Fibroblast of pulmonary artery (primary cell): Measurements from ENCODE around the gene SMC6.

Source experiments
- DNase-seq: peaks from one replicate; pipeline ENCODE4 v3.0.0-alpha.2; 2010; ENCODE audit warnings: low read depth
- H3K4me3 ChIP-seq: replicated peaks from 2 replicates; pipeline ENCODE4 v1.5.1; 2011; ENCODE audit warnings: low read depth, mild to moderate bottlenecking, control low read depth, low read length, moderate library complexity
- TF ChIP-seq, protein P1 (sequence below): IDR thresholded peaks from 2 replicates; pipeline ENCODE4 v1.5.1; 2011; ENCODE audit warnings: mild to moderate bottlenecking, control low read depth, low read length, inconsistent platforms; ENCODE audit errors: missing control alignments

Gene SMC6

GRCh38 chr2:17753803-17754663 is at the start of gene SMC6, which contains the start of gene GEN1:
SMC6 (minus strand) TSS chr2:17753810; CDS start chr2:17745946, 7,864 bp downstream.
GEN1 (plus strand) TSS chr2:17754138; CDS start chr2:17759944, 5,806 bp downstream.
- H3K4me3 ChIP-seq = peak within 1 kb of the TSS; percentile 84
- TF ChIP-seq, protein P1, sequence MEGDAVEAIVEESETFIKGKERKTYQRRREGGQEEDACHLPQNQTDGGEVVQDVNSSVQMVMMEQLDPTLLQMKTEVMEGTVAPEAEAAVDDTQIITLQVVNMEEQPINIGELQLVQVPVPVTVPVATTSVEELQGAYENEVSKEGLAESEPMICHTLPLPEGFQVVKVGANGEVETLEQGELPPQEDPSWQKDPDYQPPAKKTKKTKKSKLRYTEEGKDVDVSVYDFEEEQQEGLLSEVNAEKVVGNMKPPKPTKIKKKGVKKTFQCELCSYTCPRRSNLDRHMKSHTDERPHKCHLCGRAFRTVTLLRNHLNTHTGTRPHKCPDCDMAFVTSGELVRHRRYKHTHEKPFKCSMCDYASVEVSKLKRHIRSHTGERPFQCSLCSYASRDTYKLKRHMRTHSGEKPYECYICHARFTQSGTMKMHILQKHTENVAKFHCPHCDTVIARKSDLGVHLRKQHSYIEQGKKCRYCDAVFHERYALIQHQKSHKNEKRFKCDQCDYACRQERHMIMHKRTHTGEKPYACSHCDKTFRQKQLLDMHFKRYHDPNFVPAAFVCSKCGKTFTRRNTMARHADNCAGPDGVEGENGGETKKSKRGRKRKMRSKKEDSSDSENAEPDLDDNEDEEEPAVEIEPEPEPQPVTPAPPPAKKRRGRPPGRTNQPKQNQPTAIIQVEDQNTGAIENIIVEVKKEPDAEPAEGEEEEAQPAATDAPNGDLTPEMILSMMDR = no peak
- DNase-seq = peak; percentile 89

DNA sequence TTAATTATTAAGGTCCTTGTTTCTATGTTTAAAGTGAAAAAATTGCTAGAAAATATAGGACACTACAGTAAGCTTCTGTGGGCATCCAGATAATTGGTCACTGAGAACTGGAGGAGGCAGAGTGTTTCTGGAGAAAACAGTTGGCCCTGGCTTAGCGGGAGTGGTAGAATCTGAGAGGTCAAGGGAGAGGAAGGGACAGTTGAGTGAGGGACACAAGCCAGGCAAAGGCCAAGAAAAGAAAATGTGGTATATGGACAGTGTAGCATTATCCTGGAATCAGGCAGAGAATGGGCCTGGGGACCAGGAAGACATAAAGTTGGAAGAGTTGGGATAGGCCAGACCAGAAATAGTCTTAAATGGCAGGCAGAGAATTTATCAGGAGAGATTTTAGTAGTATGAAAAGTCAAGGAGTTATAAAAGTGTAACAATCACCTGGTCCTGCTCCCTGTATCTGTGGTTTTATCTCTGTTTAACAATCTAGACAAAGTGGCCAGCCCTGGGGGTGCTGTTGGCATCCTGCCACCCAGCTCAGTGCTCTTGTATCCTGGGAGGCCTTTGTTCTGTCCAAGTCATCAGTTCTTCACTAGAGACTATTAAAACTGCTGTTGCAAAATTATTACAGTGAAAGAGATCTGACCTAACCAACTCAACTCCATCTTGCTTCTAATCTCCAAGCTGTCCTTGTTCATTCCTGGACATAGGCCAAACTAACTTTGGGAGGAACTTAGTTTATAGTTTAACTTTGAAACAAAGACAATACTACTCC is 47.3 kb upstream of the SMC6 start:
- TF ChIP-seq, protein P1 = no peak
- peak; percentile 29 for DNase-seq
- H3K4me3 ChIP-seq = no peak overlapping the region

- TF ChIP-seq, protein P1 = no peak
- H3K4me3 ChIP-seq = no peak overlapping the region
- DNase-seq = peak; percentile 66
These were observed 46.6 kb upstream of the SMC6 start for GRCh38 chr2:17800219-17800618.

- H3K4me3 ChIP-seq = no peak overlapping the region
- TF ChIP-seq, protein P1 = no peak
- no peak for DNase-seq
These were observed 45.9 kb upstream of the SMC6 start for GRCh38 chr2:17799301-17800120.

DNA sequence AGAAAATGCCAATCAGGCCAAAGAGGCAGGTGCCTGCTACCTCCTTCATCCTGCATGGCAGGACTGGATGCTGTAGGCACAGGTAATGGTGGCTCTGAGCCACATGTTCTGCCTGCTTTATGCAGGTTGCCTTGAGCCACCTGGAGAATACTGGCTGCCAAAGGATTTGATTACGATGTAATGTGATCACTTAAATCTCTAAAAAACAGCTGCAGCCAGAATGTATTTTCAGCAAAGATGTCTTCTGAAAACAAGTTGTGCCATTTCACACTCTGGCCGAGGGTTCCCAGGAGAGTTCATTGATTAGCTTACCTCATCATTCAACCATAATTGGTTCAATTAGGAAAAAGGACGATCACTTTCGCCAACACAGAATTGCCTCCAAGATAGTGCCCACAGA is 44.7 kb upstream of the SMC6 start:
- TF ChIP-seq, protein P1 = no peak
- DNase-seq = no peak
- H3K4me3 ChIP-seq = no peak overlapping the region

GRCh38 chr2:17795309-17795708 is 41.7 kb upstream of the SMC6 start:
- H3K4me3 ChIP-seq = no peak overlapping the region
- TF ChIP-seq, protein P1 = no peak
- no peak for DNase-seq
